Activated CD4-positive, alpha-beta T cell treated with anti-CD3 and anti-CD28 coated beads, Interleukin-2, amount 50 U/mL, for 48 hours (primary cell): ENCODE data around the gene PGM2L1.
"Not testable (repeated sequence)": the region's sequence is repeated elsewhere in the genome, so short reads cannot be mapped to it uniquely, and the experiment has no call there.

Experiments
- DNase-seq, 2 experiments: peaks; one replicate each; pipeline ENCODE4 v3.0.0-alpha.2; 2020

Gene PGM2L1

DNA sequence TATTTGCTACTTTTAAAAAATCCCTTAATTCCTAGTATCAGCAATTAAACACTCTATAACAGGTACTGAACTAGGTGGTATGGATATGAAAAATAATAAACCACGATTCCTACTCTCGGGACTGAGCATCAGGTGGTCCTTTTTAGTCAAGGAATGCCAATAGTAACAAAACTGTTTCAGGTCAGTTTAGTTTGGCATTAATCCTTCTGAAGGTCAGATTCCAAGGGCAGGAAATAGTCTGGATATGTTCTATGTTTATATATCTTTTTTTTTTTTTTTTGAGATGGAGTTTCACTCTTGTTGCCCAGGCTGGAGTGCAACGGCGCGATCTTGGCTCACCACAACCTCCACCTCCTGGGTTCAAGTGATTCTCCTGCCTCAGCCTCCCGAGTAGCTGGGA is 67.2 kb downstream of the PGM2L1 start:
- DNase-seq, result not testable (repeated sequence)

DNA sequence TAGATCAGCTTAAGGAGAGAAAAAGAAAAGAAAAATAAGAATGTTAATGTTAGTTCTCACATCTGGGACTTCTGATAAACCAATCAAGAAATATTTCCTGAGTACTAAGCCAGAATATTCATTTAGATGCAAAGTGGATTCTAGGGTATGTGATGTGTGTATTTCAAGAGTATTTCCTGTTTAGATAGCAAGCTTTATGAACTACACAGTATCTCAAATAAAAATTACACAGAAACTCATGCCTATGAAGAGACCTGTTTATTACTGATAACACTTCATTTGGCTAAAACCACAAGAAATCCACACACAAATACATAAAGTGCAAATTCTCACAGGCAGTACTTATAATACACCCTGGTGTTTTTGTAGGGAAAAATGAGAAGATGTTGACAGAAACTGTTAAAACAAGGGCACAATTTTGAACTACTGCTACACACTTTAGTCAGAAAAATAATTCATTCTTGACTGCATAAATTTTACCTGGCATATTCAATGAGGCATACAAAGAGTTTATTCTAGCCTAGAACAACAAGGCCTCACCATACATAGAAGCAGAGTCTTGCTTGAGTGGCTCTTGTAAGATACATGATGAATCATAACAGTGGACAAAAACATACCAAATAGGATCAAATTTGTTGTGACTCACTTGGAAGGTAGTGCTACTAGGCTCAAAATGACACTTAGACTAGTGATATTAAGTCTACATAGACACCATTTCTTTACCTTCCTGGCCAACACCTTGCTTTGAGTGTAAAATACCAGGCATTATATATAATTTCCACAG is 68.0 kb downstream of the PGM2L1 start:
- no peak for DNase-seq

DNA sequence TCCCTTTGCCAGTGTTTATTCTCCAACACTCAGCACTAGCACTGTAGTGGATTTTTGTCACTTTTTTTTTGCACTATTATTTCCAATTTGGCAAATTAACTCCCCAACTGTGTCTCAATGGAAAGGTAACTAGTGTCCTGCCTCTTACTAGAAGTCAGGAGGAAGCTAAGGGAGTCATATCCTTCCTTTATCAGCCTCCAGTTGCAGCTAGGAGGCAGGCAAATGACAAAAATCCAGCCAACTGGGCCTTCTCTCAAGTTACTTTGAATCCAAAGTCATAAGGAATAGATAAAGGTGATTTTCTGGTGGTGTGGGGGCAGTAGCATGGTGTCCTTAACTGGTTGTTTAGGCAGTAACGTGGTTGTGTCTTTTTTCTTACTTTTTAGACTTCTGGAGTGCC is 71.2 kb downstream of the PGM2L1 start:
- no peak for DNase-seq

DNA sequence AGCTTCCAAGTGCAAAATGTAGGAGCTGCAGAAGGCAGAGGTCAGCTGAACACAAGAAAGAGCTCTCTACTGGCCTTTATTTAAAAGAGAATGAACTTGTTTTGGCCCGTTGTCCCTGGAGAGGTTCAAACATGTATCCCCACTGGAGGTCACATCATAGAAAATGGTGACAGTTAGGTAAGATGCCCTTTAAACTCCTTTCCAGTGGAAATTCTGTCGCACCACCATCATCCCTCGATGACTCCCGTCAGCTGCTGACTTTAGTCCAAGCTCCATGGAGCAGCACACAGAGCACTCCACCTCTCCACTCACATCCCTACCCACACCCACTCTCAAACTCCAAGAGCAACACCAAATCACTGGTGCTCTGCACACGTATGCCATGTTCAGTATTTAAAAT is 71.6 kb downstream of the PGM2L1 start:
- DNase-seq, result no peak

- DNase-seq, result no peak
Measured at GRCh38 chr11:74325649-74326645, 72.3 kb downstream of the PGM2L1 start.

DNA sequence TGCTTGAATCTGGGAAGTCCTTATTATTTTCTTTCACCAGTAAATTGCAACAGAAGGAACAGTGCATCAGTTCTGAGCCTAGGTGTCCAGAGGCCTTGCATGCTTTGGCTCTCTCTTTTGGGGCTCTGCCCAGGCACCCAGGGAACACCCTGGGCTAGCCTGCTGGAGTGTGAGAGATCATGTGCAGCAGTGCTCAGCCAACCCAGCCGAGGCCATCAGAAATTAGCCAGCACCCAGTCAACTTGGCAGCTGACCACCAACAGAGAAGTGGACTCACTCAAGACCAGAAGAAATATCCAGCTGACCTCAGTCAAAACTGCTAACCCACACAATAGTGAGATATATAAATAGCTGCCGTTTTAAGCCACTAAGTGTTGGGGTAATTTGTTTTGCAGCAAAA is 75.6 kb downstream of the PGM2L1 start:
- no peak for DNase-seq

DNA sequence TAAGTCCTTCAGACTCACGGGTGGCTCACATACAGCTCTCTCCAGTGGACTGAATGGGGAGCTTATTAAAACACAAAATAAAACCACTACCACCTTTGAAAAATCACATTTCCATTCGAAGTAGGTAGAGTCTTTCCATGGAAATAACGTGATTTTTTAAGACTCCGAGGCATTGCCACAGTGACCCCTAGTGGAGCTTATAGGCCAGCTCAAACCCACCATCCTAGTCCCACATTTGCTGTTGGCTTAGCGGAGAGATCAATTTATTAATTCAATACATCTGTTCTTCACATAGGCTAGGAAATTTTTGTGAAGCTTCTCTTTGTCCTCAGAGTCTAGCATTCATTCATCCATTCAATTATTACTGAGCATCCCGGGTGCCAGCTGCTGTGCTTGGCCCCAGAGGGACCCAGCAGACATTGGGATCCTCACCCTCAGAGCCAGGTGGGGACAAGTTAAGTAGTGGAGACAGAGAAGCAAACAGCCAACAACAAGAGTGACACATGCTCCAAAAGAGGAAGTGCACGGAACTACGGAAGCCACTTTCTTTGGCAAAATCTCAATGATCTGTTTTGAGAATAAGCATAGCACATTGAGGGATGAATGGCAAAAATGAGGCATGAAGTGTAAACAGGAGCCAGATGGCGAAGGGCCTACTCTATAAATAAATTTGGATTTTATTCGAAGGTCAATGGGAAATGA is 76.6 kb downstream of the PGM2L1 start:
- peak; percentile 28 to 53 for DNase-seq

DNA sequence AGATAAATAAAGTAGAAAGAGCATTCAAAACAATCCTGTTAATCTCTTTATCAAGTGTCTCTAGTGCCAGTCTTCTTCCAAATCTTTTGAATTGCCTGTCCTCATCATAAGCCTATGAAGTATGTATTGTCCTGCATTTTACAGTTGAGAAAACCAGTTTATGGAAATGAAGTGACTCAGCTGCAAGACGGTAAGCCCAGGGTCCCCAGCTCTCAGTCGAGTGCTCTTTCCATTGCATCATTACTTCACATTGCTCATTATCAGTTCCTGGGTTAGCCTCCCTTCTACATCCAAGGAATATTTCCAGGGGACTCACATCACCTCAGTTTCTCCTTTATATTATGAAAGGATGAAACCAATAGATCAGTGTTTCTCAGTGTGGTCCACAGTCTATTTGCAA is 77.7 kb downstream of the PGM2L1 start:
- no peak for DNase-seq

- DNase-seq, result no peak
Measured at GRCh38 chr11:74319139-74319816, 79.0 kb downstream of the PGM2L1 start.

DNA sequence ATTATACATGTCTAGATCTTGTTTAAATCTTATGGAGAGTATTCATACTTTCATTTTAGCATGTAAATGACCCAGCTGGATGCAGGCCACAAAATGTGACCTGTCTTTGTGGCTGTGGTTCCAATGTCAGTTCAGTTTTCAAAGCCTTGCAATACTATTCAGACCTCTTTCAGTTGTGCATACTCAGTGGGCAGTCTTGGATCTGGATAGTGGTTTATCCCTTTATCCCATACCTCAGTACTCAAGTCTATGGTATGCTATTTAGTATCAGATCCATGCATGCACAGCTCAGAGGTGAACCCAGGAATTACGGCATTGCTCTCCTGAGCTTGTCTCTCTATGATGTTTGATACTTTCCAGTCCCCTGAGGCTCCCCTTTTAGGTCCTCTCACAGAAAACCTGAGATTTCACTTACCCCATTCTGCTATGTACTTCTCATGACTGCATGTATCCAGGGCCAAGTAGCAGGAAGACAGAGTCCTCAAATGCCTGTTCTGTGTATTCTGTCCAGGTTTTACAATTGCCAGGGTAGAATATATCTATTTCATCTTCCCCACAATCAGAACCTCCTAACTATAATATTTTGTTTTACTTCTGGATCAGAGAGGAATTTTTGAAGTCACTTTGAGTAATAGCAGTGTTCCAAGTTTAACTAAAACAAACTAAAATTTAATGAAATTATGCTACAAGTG is 79.8 kb downstream of the PGM2L1 start:
- DNase-seq, result no peak

- DNase-seq, result no peak
Measured at GRCh38 chr11:74316772-74317505, 81.3 kb downstream of the PGM2L1 start.

- no peak for DNase-seq
Measured at GRCh38 chr11:74312326-74312725, 85.9 kb downstream of the PGM2L1 start.

GRCh38 chr11:74311352-74311926 is 86.8 kb downstream of the PGM2L1 start, which contains the start of gene P4HA3:
Gene P4HA3 (minus strand): TSS chr11:74311640. CDS start chr11:74311611, 29 bp downstream.
- peak; percentile 66 to 70 for DNase-seq

DNA sequence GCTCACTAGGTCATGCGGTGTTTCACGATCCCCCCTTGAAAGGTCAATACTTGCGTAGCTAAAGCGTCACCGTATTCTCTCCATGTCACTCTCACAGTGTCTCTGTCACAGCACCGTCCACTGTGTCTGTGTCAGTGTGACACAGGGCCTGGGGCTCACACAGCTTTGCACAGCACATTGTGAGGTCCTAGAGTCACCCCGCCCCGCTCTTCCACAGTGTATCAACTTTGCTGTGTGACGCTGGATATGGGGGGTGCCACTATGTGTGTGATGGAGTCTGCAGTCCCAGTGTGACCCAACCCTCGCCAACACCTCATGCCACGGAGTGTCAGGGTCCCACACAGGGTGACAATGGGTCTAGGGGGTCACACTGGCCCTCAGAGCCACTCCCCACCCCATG is 87.4 kb downstream of the PGM2L1 start:
- no peak for DNase-seq

DNA sequence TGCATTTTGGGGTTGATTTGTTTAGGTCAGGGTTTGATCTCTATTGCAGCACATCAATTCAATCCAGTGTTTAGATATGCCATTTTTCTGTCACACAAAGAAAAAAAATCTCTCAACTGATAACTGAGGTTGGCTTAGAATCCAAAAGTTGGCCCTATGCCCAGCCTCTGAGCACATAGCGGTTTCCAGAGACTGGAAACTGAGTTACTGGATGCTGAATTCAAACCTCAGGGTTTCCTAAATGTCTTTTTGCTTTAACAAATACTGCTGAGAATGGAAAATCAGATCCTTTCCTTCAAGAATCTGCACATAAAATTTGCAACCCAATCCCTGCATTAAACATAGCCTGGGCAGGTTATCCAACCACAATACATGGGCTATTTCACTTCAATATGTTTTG is 90.8 kb downstream of the PGM2L1 start:
- no peak for DNase-seq

GRCh38 chr11:74306435-74307175 is 91.6 kb downstream of the PGM2L1 start:
- DNase-seq, result no peak

- no peak for DNase-seq
Measured at GRCh38 chr11:74299015-74299414, 99.2 kb downstream of the PGM2L1 start.

DNA sequence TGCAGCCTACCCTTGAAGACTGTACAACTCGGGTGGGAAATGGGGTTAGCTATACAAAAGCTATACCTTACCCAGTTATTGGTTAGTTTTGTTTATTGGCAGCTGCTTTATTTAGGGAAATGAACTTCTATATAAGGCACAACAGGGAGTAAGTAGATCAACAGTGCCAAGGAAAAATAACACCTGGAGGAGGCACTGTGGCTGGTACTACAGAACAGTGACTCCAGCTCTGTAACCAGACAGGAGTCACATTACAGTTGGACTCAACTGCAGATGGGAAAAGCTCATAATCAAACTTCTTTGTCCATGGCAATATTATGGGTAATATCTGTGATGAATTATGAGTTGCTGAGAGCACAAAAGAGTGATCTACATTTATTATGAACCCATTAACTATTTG is 100.7 kb downstream of the PGM2L1 start:
- DNase-seq, result no peak

- no peak for DNase-seq
Measured at GRCh38 chr11:74288911-74289310, 109.3 kb downstream of the PGM2L1 start.

- no peak for DNase-seq
Measured at GRCh38 chr11:74288161-74288560, 110.1 kb downstream of the PGM2L1 start.
